GM19468 (cell line): ENCODE results near the gene CREB3L2.

ENCODE experiments used
- ATAC-seq: cut with Tn5 transposase; IDR thresholded peaks from one replicate; pipeline ENCODE4 v1.9.1; 2021; ENCODE audit warnings: mild to moderate bottlenecking, moderate library complexity, moderate number of reproducible peaks; ENCODE audit not compliant: unreplicated experiment; ENCODE audit errors: extremely low read depth

CREB3L2 gene

DNA sequence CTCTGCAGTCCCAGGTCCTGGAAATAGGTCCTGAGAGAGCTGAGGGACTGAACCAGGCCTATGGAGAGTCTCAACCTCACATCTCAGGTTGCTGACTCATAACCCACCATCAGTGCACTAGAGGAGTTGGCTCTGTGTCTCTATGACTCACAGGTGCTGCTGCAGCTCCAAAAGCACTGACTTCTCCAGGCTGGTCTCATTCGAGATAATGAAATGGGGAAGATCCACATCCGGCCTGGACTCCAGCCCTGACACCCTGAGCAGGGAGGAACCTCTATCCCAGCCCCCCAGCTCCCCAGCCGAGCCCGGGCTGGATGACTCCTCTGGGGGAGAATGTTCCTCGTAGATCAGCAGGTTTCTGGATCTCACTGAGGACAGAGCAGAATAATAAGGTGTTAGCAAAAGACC is 119.6 kb downstream of the CREB3L2 start:
- peak; percentile 76 for ATAC-seq

DNA sequence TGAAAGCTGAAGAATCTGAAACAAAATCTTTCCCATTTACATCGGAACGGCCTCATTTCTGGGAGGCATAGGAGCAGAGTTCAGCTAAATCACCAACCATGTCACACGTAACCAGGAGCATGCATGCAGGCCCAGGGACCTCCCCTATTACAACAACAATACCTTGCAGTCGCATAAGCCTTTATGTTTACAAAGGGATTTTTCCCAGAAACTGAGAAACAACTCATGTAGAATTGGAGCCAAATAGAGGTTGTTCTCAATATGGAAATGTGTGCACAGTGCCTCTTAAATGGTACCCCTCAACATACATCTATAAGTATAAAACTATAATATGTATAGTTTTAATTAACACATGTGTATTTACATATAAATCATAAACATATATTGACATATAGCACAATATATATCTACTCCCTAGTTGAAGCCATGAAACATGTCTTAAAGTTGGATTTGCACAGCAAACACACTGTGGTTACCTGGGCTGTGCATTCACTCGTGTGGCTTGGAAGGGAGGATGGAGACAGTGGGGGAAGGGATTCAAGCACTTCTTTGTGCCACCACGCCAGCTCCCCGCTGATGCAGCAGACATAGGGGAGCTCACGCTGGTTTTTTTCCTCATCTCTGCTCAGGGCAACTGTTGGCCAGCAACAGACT is 120.2 kb downstream of the CREB3L2 start:
- no peak for ATAC-seq

DNA sequence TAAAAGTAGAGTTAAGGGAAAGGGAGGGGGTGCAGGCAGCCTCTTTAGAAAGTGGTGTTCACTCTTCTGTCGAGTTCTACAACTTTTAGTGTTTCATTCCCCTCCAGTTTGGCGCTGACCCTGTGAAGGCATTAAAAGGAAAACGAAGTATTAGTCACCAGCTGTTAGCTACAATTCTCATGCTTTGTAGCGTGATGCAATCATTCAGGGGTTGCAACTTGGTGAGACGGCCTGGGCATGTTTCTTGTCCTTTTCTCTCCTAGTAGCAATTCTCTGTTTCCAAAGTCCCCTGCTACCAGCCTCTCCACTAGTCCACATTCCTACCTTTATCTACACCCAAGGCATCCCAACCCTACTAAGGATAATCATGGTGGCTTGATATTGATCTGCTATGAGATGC is 121.5 kb downstream of the CREB3L2 start:
- ATAC-seq: no peak

DNA sequence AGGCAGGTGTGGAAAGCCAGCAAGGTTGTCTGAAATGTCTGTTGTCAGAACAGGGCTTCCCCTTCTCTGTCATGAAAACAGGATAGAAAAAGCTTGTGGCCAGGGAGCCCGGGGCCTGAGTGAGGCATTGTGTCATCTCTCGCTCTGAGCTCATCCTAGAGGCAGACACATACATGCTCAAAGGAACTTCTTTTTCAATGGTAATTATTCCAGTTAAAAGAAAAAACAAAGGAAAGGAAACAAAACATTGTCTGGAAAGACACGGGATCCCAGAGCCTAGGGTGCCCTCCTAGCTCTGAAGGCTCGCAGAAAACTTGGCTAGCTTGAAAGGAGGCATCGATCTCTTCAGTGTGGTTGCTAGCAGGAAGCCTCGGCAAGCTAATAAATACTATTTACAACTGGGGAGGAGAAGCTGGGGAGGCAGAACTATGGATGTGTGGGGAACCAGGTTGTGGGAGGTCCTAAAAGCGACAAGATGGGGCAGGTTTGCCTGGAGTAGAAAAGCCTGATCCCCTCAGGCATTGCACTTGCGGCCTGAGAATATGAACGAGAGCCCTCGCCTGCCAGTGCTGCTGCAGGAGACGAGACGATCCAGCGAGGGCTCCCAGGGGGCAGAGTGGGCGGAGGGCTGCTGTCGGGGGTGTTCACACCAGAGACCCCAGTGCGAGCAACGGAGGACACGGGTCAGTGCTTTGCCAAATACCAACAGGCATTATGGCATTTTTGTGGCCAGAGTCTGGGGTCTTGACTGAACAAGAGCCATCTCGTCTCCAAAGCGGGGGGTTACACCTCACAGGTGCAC is 122.3 kb downstream of the CREB3L2 start:
- no peak for ATAC-seq

DNA sequence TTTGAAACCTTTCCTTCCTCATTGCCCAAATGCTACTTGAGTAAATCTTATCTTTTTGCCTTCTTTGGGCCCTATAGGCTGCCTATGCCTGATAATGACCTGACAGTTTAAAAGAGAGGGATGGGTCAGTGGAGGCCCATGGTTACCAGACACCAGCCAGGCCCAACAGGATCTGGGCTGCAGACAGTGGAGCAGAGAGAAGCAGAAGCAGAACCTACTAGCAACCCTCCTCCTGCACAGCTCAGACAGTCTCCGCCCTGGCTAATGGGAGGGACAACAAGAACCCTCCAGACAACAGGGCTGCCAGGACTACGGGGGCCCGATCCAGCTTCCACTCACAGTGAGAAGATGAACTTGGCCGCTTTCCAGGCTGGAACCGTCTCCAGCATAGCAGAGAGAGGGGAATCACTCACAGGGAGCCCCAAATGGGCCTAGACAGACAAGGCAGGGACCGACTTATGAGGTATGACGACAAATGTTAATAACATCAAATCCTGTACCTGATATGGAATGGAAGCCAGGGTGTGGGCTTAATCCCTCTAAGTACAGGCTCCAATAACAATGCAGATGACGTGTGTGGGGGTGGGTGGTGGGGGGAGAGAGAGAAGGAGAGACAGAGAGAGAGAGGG is 123.4 kb downstream of the CREB3L2 start:
- ATAC-seq: no peak

DNA sequence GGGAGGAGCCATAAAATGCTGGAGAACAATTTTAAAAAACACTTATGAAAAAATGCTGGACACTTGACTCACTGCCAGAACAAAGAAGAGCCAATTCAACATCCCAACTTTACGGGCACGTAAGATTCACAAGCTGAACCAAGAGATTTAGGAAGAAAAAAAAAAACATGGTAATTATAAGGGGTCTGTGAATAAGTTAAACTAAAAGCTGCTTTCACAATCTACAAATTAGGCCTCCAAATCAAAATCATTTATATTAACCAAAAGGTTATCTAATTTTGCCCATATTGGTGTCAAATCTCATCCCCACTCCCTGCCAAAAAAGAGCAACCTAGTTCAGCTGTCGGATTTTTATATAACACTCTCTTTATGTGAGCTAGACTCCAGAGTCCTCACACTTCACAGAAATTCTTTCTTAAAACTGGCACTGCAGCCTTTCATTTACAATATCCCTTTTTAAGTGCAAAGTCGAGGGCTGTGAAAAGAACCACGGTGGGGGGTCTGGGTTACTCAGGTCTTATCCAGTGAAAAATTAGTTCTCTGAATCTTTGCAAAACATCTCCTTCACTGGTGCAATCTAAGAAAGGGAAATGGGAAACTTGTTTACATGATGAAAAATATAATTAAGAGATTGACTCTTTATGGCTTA is 124.7 kb downstream of the CREB3L2 start:
- ATAC-seq: no peak

DNA sequence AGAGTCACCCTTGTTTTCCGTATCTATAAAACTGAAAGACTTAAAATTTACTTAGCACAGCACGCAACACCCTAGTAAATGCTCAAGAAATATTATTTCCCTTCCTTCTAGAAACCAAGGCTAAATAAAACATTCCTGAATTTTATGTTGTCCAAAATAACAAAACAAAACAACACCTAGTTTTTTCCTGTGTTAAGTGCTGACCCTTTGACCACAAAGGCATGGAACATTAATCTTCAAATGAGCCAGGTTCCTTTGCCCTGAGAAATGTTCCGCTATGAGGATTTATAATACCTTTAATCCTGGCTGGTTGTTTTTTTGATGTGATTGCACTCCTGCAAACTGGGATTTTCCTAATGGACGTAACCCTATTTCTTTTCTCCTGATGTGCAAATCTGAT is 126.1 kb downstream of the CREB3L2 start:
- no peak for ATAC-seq

DNA sequence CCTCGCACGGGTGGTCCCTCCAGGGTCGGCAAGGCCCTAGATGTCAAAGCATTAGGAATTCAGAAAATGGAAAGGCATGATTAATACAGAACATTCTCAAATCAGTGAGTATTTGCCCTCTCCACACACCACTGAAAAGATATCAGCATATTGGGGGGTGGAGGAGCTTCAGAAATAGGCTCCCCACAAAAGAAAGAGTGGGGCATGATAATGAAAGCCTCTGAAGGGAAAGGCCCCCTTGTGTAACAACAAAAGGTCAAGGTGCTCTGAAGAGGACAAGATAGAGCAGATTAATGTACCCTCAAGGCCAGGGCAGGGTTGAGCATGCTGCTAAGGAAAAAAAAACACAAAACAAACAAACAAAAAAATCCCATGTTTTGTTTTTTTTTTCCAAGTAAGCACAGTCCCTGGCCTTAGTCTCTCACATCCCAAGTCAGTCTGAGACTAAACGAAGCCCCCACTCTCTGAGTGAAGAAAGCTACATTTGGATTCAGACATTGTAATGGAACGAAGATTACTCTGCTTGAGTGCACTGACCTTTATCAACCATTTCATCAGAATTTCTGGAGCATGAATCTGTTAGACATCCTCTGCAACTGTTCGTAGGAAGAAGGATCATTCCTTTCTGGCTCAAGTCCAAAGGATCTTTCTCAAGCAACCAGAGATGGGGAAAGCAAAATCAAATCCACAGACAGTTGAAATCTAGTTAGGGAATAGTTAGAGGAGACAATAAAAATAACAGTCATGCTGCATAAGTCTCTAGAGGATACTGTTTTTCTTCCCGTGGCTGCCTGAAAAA is 127.7 kb downstream of the CREB3L2 start:
- ATAC-seq: no peak

DNA sequence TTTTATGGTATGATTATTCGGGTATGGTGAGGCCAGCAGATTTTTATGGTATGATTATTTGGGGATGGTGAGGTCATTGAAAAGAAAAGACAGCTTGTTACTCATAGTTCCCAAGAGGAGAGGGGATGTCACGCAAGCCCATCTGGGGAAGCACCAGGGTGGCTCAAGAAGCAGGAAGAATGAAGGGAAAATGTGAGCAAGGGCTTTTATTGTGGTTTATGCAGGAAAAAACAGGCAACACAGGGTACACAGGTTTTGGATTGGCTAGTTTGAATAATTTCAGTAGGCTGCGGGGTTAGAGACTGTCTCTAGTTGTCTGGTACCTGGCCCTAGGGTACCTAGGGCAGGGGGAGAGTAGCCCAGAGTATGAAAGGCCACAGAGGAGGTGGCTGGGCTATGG is 128.4 kb downstream of the CREB3L2 start:
- ATAC-seq: no peak

DNA sequence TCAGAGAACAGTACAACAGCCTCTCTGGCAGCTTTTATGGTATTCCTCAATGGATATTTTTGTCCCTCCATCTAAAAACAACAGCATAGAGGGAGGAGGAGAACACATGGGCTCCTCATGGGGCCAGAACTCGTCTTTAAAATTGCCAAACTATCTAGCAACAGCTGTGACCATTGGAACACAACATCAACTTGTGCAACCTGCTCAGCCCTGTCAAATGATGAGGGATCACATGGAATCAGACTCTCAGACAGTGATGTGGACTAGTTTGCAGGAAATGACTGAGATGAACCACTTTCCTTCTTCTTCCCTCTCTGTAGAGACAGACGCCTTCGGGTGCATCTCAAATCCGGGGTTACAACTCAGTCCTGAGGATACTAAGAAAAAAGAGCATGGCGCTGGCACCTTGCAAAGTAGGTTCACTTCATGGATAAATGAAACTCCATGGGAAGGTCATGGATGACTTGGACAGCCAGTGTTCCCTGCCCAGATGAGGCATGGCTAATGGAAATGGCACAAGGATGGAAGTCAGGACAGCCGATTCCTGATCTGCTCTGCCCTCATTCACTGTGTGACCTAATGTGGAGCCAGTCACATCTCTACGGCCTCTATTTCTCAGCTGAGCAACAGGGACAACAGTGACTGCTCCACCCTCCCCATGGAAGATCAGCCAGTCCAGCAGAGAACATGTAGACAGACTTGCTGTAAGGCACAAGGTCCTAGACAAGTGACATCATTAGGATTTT is 130.5 kb downstream of the CREB3L2 start:
- ATAC-seq: no peak

DNA sequence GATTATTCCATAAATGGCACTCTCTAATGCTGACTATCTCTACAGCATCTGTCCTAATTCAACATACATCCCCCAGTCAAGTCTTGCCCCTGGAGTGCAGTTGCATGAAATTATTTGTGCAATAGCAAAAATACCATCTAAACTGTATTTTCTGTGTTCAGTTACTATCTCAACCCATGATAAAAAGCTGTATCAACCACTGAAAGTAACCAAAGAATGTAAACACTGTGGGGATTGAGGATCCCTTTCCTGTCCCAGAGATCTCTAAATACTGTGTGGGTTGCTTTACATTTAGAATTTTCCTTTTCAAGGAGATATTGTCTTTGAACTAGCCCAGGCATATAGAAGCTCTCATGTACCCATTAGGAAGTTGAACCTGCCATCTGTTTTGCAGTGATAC is 131.2 kb downstream of the CREB3L2 start:
- ATAC-seq: no peak

DNA sequence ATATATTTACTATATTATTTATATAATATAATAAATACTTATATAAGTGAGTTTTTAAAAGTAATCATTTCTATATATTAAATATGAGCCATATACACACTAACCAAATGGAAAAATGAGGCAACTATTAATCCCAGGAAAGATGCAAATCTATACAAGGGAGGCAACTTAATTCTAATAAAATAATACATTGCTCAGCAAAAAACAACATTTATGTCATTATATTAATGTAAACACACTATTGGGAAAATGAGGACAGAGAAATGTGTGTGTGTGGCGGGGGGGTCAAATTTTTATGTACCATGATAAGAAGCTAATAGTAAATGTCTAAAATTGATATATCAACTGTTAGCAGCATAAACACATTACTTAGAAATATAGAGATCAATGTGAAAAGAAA is 131.8 kb downstream of the CREB3L2 start:
- no peak for ATAC-seq

DNA sequence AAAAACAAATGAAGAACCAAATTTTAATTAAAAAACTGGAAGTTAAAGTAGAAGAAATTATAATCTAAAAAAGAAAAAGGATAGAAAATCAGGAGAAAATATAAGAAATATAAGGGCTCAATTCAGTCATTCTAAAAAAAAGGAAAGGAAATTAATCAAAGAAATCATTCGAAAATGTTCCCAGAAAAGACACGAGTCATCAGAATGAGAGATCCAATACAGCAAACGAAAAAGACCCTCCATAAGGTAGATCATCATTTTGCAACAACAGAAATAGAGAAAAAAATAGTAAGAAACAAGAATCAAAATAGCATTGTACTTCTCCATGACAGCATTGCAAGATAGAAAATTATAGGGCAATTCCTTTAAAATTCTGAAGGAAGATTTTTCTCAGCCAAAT is 132.6 kb downstream of the CREB3L2 start:
- no peak for ATAC-seq

DNA sequence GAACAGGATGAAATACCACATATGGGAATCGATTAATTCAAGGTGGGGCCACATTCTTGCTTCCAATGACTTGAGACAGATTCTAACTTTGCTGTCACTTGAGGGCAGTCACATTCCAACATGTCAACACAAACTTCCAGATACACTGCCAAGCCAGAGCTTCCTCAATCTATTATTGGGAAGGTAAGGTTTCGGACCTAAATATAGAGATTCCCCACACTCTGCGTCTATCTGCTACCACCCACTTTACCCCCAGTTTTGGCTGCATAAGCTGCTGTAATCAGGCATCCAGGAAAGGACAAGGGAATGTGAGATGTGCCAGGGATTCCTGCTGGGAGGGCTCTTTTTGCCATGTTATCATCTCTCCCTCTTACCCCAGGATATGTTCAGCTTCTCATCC is 134.6 kb downstream of the CREB3L2 start:
- no peak for ATAC-seq

DNA sequence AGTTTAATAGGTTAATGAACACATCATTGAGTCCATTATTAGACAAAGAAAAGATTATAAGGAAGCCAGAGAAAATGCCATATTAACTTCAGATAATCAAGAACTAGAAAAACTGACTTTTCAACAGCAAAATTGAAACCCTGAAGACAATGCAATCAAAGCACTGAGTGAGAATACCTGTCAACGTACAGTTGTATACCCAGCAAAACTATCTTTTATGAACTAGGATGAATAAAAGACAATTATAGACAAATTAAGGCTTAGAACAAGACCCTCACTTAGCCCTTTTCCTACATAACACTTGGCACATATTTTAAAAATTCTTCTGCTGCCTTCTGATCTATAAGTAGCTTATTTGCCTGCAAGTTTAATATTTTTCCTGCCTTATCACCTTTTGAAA is 136.1 kb downstream of the CREB3L2 start:
- no peak for ATAC-seq

DNA sequence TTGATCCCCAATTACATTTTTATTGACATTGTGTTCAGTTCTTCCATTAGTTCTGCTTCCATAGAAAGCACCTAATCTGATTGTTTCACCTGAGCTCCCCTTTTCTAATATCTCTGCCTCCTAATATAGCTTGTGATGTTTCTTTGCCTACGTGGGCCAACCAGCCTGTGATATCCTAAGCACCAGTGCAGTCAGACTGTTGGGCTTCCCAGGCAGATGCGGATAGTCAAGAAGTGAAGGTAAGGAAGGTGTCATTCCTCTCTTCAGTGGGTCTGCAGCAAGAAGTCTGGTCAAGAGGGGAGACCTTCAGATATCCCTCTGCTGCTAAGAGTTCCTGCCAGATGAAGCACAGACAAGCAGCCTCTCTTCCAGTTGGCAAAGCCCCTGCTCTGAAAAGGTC is 138.9 kb downstream of the CREB3L2 start:
- ATAC-seq: no peak

DNA sequence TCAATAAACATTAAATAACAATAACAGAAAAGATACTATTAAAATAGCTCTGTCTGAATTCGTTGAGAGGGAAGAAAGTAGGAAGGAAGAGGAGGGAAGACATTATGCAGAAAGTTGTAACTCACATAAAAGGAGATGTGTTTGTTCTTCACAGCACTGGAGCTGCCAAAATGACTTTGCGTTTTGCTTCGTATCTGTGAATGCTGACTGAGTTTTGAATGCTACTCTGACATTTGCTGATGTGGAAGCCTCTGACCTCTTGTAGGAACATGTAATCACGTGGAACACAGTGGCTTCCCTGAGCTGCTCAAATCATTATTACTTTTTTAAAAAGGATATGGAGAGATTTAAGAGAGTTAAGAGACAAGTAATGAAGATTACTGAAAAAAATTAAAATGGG is 139.5 kb downstream of the CREB3L2 start:
- ATAC-seq: no peak

DNA sequence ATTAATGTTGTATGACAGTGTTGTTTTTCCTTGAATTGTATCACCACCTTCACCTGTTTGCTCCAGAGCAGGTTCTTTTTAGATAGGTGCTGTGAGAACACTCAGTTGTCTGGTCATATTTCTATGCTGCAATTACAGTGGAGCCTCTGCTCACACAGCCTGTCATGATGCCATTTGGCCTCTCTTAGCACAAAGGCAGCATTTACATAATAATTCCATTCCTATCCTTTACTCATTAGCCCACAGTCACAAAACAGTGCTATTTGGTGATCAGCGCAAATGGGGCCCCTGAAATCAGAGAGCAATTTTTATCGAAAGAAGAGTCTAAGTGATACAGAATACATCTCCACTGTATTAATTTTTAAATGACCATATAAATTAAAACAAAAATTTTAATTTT is 141.3 kb downstream of the CREB3L2 start:
- ATAC-seq: no peak

DNA sequence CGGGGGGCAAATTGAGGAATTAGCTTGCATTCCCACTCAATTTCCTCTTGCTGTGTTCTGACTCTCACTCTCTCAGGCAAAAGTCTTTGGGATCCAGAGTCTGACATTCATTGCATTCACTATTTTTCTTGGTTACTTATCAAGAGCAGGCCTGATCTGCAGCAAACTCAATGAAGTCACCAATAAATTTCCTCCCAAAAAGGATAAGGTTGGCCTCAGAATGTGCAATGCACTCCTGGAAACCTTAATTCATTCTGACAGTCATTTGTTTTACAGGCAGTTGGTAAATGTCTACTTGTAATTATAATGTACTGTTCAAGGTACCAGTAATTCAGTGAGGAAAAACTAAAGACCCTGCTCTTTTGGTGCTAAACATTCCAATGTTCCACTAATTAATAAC is 148.8 kb downstream of the CREB3L2 start:
- ATAC-seq: no peak

DNA sequence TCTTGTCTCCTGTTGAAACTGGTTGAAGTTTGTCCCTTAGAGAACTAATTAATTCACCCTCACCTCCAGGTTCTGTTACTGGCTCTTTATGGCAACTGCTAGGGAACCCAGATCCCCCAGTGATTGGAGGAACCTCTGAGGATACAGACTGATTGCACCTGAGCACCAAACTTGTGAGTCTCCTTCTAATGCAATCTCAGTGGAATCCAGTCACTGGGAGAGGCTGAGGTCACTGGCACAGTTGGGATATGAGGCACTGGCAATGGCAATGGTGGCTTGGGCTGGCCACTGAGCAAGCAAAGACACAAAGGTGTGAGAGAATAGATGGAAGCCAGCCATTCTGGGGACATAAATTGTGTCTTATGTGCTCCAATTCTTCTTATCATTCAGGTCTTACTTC is 149.8 kb downstream of the CREB3L2 start:
- no peak for ATAC-seq
